Ovary (tissue), 9 donors: ENCODE measurements around the gene TRMT61A. TPM values are rescaled to one million over a fixed set of nuclear protein-coding genes. Genes with fewer than 3 reads are reported as not detected.

Experiments
- DNase-seq, 5 donors: peaks; one replicate each; pipeline ENCODE4 v3.0.0-alpha.2; 2019 to 2020
- H3K27ac ChIP-seq, 2 donors: fragments of 200-600 bp; one replicate each; pipeline versions ENCODE4 v1.5.1 to v1.8.0; 2019 to 2022
- H3K27me3 ChIP-seq: fragments of 200-600 bp; one replicate; pipeline ENCODE4 v1.8.0; 2022
- H3K36me3 ChIP-seq: fragments of 200-600 bp; sonication (generic); one replicate; pipeline ENCODE4 v1.5.1; 2019
- H3K4me1 ChIP-seq: one replicate; pipeline ENCODE4 v1.8.1; 2013; ENCODE audit warnings: mild to moderate bottlenecking, moderate library complexity; ENCODE audit not compliant: insufficient read depth
- H3K4me3 ChIP-seq: fragments of 200-600 bp; sonication (generic); one replicate; pipeline ENCODE4 v1.5.1; 2017
- H3K9me3 ChIP-seq, 2 donors: fragments of 200-600 bp in 1 of 2; sonication (generic) in 1 of 2; one replicate each; pipeline versions ENCODE4 v1.5.1 to v1.8.1; 2013 to 2019; ENCODE audit warnings: mild to moderate bottlenecking in 1 of 2, moderate library complexity in 1 of 2
- EP300 ChIP-seq: sonication (generic); formaldehyde crosslinking; IDR thresholded peaks from one replicate; pipeline ENCODE4 v1.6.1; 2017; ENCODE audit warnings: antibody characterized with exemption
- POLR2A ChIP-seq: fragments of 450-650 bp; IDR thresholded peaks from one replicate; pipeline ENCODE4 v1.6.1; 2017; ENCODE audit warnings: antibody characterized with exemption, mild to moderate bottlenecking, moderate library complexity
- WGBS, 3 donors: extraction: QIAGEN DNeasy Blood & Tissue Kit in 1 of 3; methylation state at CpG; one replicate each; pipeline versions ENCODE4 v1.1.5 to v1.1.7; 2013 to 2017; 5-methylcytosine and 5-hydroxymethylcytosine counted together
- intact Hi-C, 4 donors: fragments of 100-400 bp; cut with DNase I; formaldehyde crosslinking; loops; one replicate each; pipeline versions ENCODE4 v1.11.0 to v1.15.1; 2022 to 2023
- polyA plus RNA-seq, 2 donors: library from polyadenylated mRNA; stranded (reverse); fragments of 200-250 nt in 1 of 2; fragments of 350-450 nt in 1 of 2; fragmentation: Illumina TruSeq in 1 of 2; extraction: RNeasy Lipid Tissue Mini Kit (QIAGEN cat#74804) in 1 of 2; gene quantifications; one replicate each; pipeline ENCODE4 v1.2.3, GENCODE V29; 2013 to 2014
- total RNA-seq, 7 donors: library from RNA; depleted of rRNA in 2 of 7; stranded (reverse); fragments of >200 nt in 2 of 7; fragmentation: NEBNext Ultra II Directional in 3 of 7; extraction: Animal tissue kit (Norgen Biotek cat#: 25700) in 3 of 7; gene quantifications; one replicate each; pipeline versions ENCODE4 v1.1.0 to v1.2.4, GENCODE V29; 2016 to 2023
- TF ChIP-seq, protein P1 (sequence below), 3 donors: fragments of 450-650 bp in 2 of 3; fragments of 200-600 bp in 1 of 3; IDR thresholded peaks; one replicate each; pipeline versions ENCODE4 v1.5.1 to v1.8.0; 2016 to 2022; ENCODE audit warnings: antibody characterized with exemption in 3 of 3, mild to moderate bottlenecking in 1 of 3
- donor health status: DM: no; HTN: no; CAD: no; lungs with moderate emphysema.
- donor health status: DM: no; HTN: no; CAD: no.
- donor health status: Bipolar disorder and iron deficiency.
- donor health status: DM: yes; HTN: yes; CAD: no.
- donor health status: DM: no; HTN: no; CAD: no.
- donor health status: DM: yes; HTN: yes; CAD: no.

Gene TRMT61A
- total and polyA plus RNA-seq, 9 donors, result 0.62 to 20.9 (median 12.8) TPM

DNA sequence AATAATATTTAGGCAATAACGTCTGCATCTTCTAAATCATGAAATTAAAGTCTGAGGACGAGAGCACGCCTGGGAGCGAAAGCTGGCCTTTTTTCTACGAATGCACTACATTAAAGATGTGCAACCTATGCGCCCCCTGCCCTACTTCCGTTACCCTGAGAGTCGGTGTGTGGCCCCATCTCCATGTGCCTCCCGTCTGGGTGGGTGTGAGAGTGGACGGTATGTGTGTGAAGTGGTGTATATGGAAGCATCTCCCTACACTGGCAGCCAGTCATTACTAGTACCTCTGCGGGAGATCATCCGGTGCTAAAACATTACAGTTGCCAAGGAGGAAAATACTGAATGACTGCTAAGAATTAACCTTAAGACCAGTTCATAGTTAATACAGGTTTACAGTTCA is 25.7 kb upstream of the TRMT61A start:
- no peak overlapping the region for H3K27ac ChIP-seq
- no peaks in the 10 kb centered on the region for H3K9me3 ChIP-seq
- no peaks in the 10 kb centered on the region for H3K27me3 ChIP-seq
- H3K4me3 ChIP-seq, result no peak overlapping the region
- no peaks in the 10 kb centered on the region for H3K36me3 ChIP-seq
- H3K4me1 ChIP-seq, result peaks cover 9% of the 10 kb centered on the region
- TF ChIP-seq POLR2A (no peak), EP300 (no peak)
- TF ChIP-seq, protein P1, sequence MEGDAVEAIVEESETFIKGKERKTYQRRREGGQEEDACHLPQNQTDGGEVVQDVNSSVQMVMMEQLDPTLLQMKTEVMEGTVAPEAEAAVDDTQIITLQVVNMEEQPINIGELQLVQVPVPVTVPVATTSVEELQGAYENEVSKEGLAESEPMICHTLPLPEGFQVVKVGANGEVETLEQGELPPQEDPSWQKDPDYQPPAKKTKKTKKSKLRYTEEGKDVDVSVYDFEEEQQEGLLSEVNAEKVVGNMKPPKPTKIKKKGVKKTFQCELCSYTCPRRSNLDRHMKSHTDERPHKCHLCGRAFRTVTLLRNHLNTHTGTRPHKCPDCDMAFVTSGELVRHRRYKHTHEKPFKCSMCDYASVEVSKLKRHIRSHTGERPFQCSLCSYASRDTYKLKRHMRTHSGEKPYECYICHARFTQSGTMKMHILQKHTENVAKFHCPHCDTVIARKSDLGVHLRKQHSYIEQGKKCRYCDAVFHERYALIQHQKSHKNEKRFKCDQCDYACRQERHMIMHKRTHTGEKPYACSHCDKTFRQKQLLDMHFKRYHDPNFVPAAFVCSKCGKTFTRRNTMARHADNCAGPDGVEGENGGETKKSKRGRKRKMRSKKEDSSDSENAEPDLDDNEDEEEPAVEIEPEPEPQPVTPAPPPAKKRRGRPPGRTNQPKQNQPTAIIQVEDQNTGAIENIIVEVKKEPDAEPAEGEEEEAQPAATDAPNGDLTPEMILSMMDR (IDR thresholded peaks at IDR 0.05), result no peak
- intact Hi-C loops, result loop anchor here in 2 of 4 donors (5.0 kb wide), 2 partner anchors 39 to 44 kb away; no protein-coding TSS in a partner anchor
- WGBS, 3 donors, result 91 to 94% (median 92%) methylated on average over 12 of the region's 12 CpGs
- peak in 1 of 5 donors; percentile 13 for DNase-seq

DNA sequence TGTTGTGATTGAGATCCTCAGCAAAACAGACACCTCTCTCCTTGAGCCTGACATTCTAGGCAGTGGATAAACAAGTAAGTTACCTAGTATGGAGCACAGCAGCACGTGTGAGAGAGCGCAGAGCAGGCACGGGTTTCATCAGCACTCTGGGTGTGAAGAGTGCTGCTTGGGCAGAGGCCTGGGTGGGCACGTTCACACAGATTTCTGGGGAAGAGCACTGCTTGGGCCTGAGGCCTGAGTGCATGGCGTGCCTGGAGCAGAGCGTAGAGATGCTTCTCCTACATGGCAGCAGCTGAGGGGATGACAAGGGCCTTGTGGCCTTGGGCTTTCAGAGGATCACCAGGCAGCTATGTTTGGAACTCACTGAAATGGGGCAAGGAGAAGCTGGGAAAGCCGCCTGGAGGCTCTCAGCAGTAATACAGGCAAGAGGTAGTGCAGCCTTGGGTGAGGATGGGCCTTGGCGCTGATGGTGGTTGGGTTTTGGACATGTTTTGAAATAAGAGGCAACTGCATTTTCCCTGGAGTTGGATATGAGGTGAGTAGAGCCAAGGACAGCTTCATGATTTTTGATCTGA is 23.9 kb upstream of the TRMT61A start:
- intact Hi-C loops, result loop anchor here in 2 of 4 donors (5.0 kb wide), 2 partner anchors 37 to 42 kb away; no protein-coding TSS in a partner anchor
- WGBS, 3 donors, result 63 to 71% (median 66%) methylated on average over 8 of the region's 8 CpGs
- Histone ChIP-seq H3K4me3 (no peak overlapping the region), H3K9me3 (no peaks in the 10 kb centered on the region), H3K36me3 (no peaks in the 10 kb centered on the region), H3K27ac (no peak overlapping the region), H3K27me3 (no peaks in the 10 kb centered on the region), H3K4me1 (peaks cover 13% of the 10 kb centered on the region)
- TF ChIP-seq, protein P1 (IDR thresholded peaks at IDR 0.05), result peak in 1 of 3 donors; percentile 22
- TF ChIP-seq EP300 (no peak), POLR2A (no peak)
- peak in 2 of 5 donors; percentile 6 to 22 for DNase-seq

DNA sequence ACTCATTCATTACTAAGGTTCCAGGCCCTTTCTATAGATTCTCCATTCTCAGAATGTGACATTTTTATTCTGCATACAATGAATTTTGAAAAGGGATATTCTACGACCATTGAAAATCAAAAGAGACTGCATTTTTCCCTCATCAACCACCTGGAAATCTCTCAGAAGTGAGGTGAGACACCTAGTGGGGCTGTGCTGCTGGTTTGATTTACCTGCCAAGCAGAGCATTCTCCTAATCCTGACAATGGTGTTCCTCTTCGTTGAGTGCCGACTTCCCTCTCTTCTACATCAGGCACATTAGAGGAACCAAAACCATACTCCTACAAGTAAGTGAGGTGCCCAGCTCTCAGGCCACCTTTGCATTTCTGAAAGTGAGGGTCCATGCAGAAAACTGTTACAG is 21.2 kb upstream of the TRMT61A start:
- WGBS, 3 donors, result 90 to 95% (median 91%) methylated on average over 3 of the region's 3 CpGs

DNA sequence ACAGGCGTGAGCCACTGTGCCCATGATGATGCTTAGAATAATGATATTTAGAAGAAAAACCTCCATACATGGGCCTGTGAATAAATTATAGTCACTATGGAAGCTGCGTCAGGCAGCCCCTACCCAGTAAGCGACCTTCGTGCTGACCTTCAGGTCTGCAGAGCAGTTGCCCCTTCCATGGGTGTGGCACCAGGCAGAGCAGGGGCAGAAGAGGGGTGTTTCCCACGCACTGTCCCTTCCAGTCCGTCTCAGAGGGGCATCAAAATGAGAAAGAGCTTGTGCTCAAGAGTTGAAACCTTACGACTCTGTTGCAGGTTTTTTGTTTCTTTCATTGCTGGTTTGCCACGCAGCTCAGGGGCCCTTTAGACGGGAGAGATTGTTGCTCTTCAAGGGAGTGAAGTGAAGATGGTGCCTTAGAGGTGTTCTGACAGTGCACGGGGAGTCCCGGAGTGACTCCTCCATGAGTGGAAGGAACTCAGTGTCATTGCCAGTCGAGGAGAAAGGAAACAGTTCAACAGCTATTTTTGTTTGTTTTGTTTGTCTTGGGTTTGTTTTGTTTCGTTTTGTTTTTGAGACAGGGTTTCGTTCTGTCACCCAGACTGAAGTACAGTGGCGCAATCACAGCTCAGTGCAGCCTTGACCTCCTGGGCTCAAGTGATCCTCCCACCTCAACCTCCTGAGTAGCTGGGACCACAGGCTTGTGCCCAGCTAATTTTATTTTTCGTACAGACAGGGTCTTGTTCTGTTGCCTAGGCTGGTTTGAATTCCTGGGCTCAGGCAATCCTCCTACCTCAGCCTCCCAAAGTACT is 20.3 kb upstream of the TRMT61A start:
- TF ChIP-seq POLR2A, result no peak
- no peak for TF ChIP-seq EP300
- no peaks in the 10 kb centered on the region for H3K36me3 ChIP-seq

More for the DNA sequence above, 21.2 kb upstream of the TRMT61A start:
- Histone ChIP-seq H3K27me3 (no peaks in the 10 kb centered on the region), H3K9me3 (no peaks in the 10 kb centered on the region), H3K4me3 (no peak overlapping the region), H3K36me3 (no peaks in the 10 kb centered on the region), H3K27ac (no peak overlapping the region), H3K4me1 (peaks cover 9% of the 10 kb centered on the region)
- intact Hi-C loops, result no loop called here
- peak in 1 of 5 donors; percentile 5 for DNase-seq
- TF ChIP-seq POLR2A (no peak), EP300 (no peak)
- TF ChIP-seq, protein P1 (IDR thresholded peaks at IDR 0.05), result no peak

More for the DNA sequence above, 20.3 kb upstream of the TRMT61A start:
- intact Hi-C loops, result no loop called here
- H3K4me1 ChIP-seq, result peaks cover 15% of the 10 kb centered on the region
- peak in 1 of 5 donors; percentile 13 for DNase-seq
- no peaks in the 10 kb centered on the region for H3K27me3 ChIP-seq
- 61 to 76% (median 71%) methylated on average over 16 of the region's 16 CpGs for WGBS, 3 donors
- H3K4me3 ChIP-seq, result no peak overlapping the region
- no peak overlapping the region for H3K27ac ChIP-seq
- H3K9me3 ChIP-seq, result no peaks in the 10 kb centered on the region
